ENCODE measurements around the gene ITGB1BP1.

GRCh38 chr2:9394816-9395215 lies 28.5 kb downstream of the ITGB1BP1 start:
- TF ChIP-seq CTCF (conservative IDR thresholded peaks at IDR 0.05) (no peak), EZH2 (IDR thresholded peaks at IDR 0.05; ENCODE audit: low read depth) (no peak)

All from PC-9 (cell line).